Prostate gland (tissue), 2 donors: ENCODE measurements around the gene ATP8B3. TPM values are rescaled to one million over a fixed set of nuclear protein-coding genes. Genes with fewer than 3 reads are reported as not detected.

Experiments used
- DNase-seq: peaks from one replicate; pipeline ENCODE4 v3.0.0-alpha.2; 2019; ENCODE audit warnings: low spot score
- H3K27ac ChIP-seq, 2 donors: fragments of 200-600 bp; sonication (generic); 2 replicates each; pipeline ENCODE4 v1.5.1; 2017 to 2019
- H3K27me3 ChIP-seq: fragments of 200-600 bp; sonication (generic); replicated peaks from 2 replicates; pipeline ENCODE4 v1.5.1; 2019; ENCODE audit not compliant: insufficient read depth
- H3K36me3 ChIP-seq, 2 donors: fragments of 200-600 bp; sonication (generic); 1 replicate in 1 of 2; 2 replicates in 1 of 2; pipeline versions ENCODE4 v1.5.1 to v1.8.1; 2017 to 2019
- H3K4me1 ChIP-seq: fragments of 200-600 bp; sonication (generic); replicated peaks from 2 replicates; pipeline ENCODE4 v1.5.1; 2019
- H3K4me3 ChIP-seq, 2 donors: fragments of 200-600 bp; sonication (generic); 2 replicates each; pipeline ENCODE4 v1.5.1; 2017 to 2019
- H3K9me3 ChIP-seq: fragments of 200-600 bp; sonication (generic); 2 replicates; pipeline ENCODE4 v1.5.1; 2017
- CTCF ChIP-seq, 4 experiments: fragments of 200-600 bp in 2 of 4; fragments of 450-650 bp in 2 of 4; sonication (generic) in 2 of 4; IDR thresholded peaks; 1 replicate in 3 of 4; 2 replicates in 1 of 4; pipeline ENCODE4 v1.5.1; 2016 to 2019; ENCODE audit warnings: antibody characterized with exemption in 4 of 4, mild to moderate bottlenecking in 2 of 4, moderate library complexity in 2 of 4
- POLR2A ChIP-seq: fragments of 450-650 bp; IDR thresholded peaks from one replicate; pipeline ENCODE4 v1.6.1; 2016; ENCODE audit warnings: antibody characterized with exemption, mild to moderate bottlenecking
- POLR2AphosphoS5 ChIP-seq: sonication (generic); formaldehyde crosslinking; IDR thresholded peaks from one replicate; pipeline ENCODE4 v1.6.1; 2017; ENCODE audit warnings: antibody characterized with exemption
- WGBS: methylation state at CpG from one replicate; pipeline ENCODE4 v1.1.5; 2018; 5-methylcytosine and 5-hydroxymethylcytosine counted together
- intact Hi-C: fragments of 100-400 bp; cut with DNase I; formaldehyde crosslinking; loops from one replicate; pipeline ENCODE4 v1.14.2; 2022
- total RNA-seq, 2 donors: library from RNA; depleted of rRNA; stranded (reverse); fragments of >200 nt; gene quantifications; one replicate each; pipeline ENCODE4 v1.1.0, GENCODE V29; 2016

Gene ATP8B3
- total RNA-seq, 2 donors from 2014 or later: 0.18 to 4.7 TPM

- intact Hi-C loops: no loop called here
- TF ChIP-seq CTCF (IDR thresholded peaks at IDR 0.05) (no peak), POLR2AphosphoS5 (no peak), POLR2A (no peak)
- H3K36me3 ChIP-seq: no peaks in the 10 kb centered on the region
- H3K27me3 ChIP-seq: peaks cover 79% of the 10 kb centered on the region
- no peak for DNase-seq
- no peaks in the 10 kb centered on the region for H3K9me3 ChIP-seq
- peaks cover 3% of the 10 kb centered on the region for H3K4me1 ChIP-seq
- H3K4me3 ChIP-seq: no peak overlapping the region
- no peak overlapping the region for H3K27ac ChIP-seq
- WGBS: 8% methylated on average over 16 of the region's 16 CpGs
Measured at GRCh38 chr19:1751367-1752008, 60.6 kb downstream of the ATP8B3 start.

GRCh38 chr19:1750343-1751021, 61.6 kb downstream of the ATP8B3 start:
- no peak for TF ChIP-seq CTCF (IDR thresholded peaks at IDR 0.05)
- TF ChIP-seq POLR2A: no peak
- TF ChIP-seq POLR2AphosphoS5: no peak
- H3K27me3 ChIP-seq: peaks cover 70% of the 10 kb centered on the region
- intact Hi-C loops: no loop called here
- WGBS: 5% methylated on average over 14 of the region's 14 CpGs
- no peak overlapping the region for H3K27ac ChIP-seq
- H3K36me3 ChIP-seq: no peaks in the 10 kb centered on the region
- DNase-seq: no peak
- no peak overlapping the region for H3K4me3 ChIP-seq
- H3K4me1 ChIP-seq: peaks cover 3% of the 10 kb centered on the region
- no peaks in the 10 kb centered on the region for H3K9me3 ChIP-seq

GRCh38 chr19:1749373-1750342, 62.4 kb downstream of the ATP8B3 start:
- 3% methylated on average over 66 of the region's 99 CpGs for WGBS
- H3K4me1 ChIP-seq: peaks cover 3% of the 10 kb centered on the region
- H3K27me3 ChIP-seq: peaks cover 65% of the 10 kb centered on the region

GRCh38 chr19:1748873-1749341, 63.2 kb downstream of the ATP8B3 start:
- Histone ChIP-seq H3K4me1 (peaks cover 3% of the 10 kb centered on the region), H3K9me3 (no peaks in the 10 kb centered on the region), H3K27ac (no peak overlapping the region), H3K36me3 (no peaks in the 10 kb centered on the region), H3K4me3 (no peak overlapping the region), H3K27me3 (peaks cover 69% of the 10 kb centered on the region)
- TF ChIP-seq POLR2AphosphoS5 (no peak), CTCF (IDR thresholded peaks at IDR 0.05) (no peak)
- DNase-seq: no peak
- 1% methylated on average over 45 of the region's 45 CpGs for WGBS
- intact Hi-C loops: no loop called here

More at GRCh38 chr19:1749373-1750342, 62.4 kb downstream of the ATP8B3 start:
- no peak for DNase-seq
- Histone ChIP-seq H3K4me3 (no peak overlapping the region), H3K27ac (no peak overlapping the region), H3K36me3 (no peaks in the 10 kb centered on the region), H3K9me3 (no peaks in the 10 kb centered on the region)
- intact Hi-C loops: no loop called here
- no peak for TF ChIP-seq POLR2AphosphoS5
- TF ChIP-seq POLR2A: no peak
- TF ChIP-seq CTCF (IDR thresholded peaks at IDR 0.05): no peak
